Measurements from ENCODE around the gene TMEM11. TPM values are rescaled to one million over a fixed set of nuclear protein-coding genes. Genes with fewer than 3 reads are reported as not detected.
"Not testable (repeated sequence)": the region's sequence is repeated elsewhere in the genome, so short reads cannot be mapped to it uniquely, and the experiment has no call there.

TMEM11 gene
- total RNA-seq, 1 donor from 2014 or later: 21.6 TPM

DNA sequence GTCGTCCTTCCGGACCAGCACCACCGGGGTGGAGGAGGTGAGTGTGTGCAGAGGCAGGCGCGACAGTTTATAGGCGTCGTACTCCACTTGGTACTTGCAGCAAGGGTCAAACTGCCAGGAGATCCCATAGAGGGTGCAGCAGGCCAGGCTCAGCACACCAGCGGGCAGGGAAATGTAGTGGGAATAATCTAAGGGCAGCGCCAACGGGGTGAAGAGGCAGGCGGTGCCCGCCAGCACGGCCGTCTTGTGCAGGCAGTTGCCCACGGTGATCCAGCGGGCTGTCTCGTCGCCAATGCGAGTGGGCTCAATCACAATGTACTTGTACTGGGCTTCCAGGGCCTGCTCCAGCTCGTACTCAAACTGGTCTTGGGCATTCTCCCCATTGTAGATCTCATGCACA, 15.6 kb downstream of the TMEM11 start:
- no peaks in the 10 kb centered on the region for H3K27me3 ChIP-seq (ENCODE audit: control insufficient read depth, insufficient read depth, low read length)
- TF ChIP-seq, protein P1, sequence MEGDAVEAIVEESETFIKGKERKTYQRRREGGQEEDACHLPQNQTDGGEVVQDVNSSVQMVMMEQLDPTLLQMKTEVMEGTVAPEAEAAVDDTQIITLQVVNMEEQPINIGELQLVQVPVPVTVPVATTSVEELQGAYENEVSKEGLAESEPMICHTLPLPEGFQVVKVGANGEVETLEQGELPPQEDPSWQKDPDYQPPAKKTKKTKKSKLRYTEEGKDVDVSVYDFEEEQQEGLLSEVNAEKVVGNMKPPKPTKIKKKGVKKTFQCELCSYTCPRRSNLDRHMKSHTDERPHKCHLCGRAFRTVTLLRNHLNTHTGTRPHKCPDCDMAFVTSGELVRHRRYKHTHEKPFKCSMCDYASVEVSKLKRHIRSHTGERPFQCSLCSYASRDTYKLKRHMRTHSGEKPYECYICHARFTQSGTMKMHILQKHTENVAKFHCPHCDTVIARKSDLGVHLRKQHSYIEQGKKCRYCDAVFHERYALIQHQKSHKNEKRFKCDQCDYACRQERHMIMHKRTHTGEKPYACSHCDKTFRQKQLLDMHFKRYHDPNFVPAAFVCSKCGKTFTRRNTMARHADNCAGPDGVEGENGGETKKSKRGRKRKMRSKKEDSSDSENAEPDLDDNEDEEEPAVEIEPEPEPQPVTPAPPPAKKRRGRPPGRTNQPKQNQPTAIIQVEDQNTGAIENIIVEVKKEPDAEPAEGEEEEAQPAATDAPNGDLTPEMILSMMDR (IDR thresholded peaks at IDR 0.05; ENCODE audit: insufficient read depth, low read length, poor library complexity, severe bottlenecking): no peak
- no peak overlapping the region for H3K4me3 ChIP-seq (ENCODE audit: low read depth, low read length)
- DNase-seq (ENCODE audit: low read depth): no peak
- H3K36me3 ChIP-seq (ENCODE audit: control insufficient read depth, insufficient read depth, low read length): no peaks in the 10 kb centered on the region

GRCh38 chr17:21196126-21196525, 17.8 kb downstream of the TMEM11 start:
- H3K27me3 ChIP-seq (ENCODE audit: control insufficient read depth, insufficient read depth, low read length): no peaks in the 10 kb centered on the region
- H3K36me3 ChIP-seq (ENCODE audit: control insufficient read depth, insufficient read depth, low read length): no peaks in the 10 kb centered on the region
- no peak for DNase-seq (ENCODE audit: low read depth)
- H3K4me3 ChIP-seq (ENCODE audit: low read depth, low read length): no peak overlapping the region
- TF ChIP-seq, protein P1 (IDR thresholded peaks at IDR 0.05; ENCODE audit: insufficient read depth, low read length, poor library complexity, severe bottlenecking): no peak

GRCh38 chr17:21194703-21195102, 19.3 kb downstream of the TMEM11 start:
- no peaks in the 10 kb centered on the region for H3K36me3 ChIP-seq (ENCODE audit: control insufficient read depth, insufficient read depth, low read length)
- H3K4me3 ChIP-seq (ENCODE audit: low read depth, low read length): no peak overlapping the region
- no peak for DNase-seq (ENCODE audit: low read depth)
- no peaks in the 10 kb centered on the region for H3K27me3 ChIP-seq (ENCODE audit: control insufficient read depth, insufficient read depth, low read length)
- TF ChIP-seq, protein P1 (IDR thresholded peaks at IDR 0.05; ENCODE audit: insufficient read depth, low read length, poor library complexity, severe bottlenecking): no peak

- no peak for DNase-seq (ENCODE audit: low read depth)
- H3K4me3 ChIP-seq (ENCODE audit: low read depth, low read length): no peak overlapping the region
- TF ChIP-seq, protein P1 (IDR thresholded peaks at IDR 0.05; ENCODE audit: insufficient read depth, low read length, poor library complexity, severe bottlenecking): no peak
- peaks cover 1% of the 10 kb centered on the region for H3K36me3 ChIP-seq (ENCODE audit: control insufficient read depth, insufficient read depth, low read length)
- H3K27me3 ChIP-seq (ENCODE audit: control insufficient read depth, insufficient read depth, low read length): no peaks in the 10 kb centered on the region
Observed at GRCh38 chr17:21194226-21194625, 19.7 kb downstream of the TMEM11 start.

DNA sequence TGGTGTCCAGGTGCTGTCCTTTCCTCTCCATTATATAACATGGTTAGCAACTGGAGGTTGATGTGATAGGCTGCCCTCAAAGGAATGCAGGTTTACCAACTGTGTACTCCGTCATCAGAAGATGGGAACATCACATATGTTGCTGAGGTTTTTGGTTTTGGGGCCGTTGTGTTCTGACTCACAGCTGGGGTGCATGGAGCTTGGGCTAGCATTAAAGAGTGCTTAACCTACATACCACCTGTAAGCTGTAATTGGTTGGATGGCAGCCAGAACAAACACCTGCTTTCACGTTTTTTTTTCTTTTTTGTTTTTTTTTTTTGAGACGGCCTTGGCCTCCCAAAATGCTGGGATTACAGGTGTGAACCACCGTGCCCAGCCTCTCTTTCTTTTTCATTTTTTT, 20.9 kb downstream of the TMEM11 start:
- no peaks in the 10 kb centered on the region for H3K27me3 ChIP-seq (ENCODE audit: control insufficient read depth, insufficient read depth, low read length)
- TF ChIP-seq, protein P1 (IDR thresholded peaks at IDR 0.05; ENCODE audit: insufficient read depth, low read length, poor library complexity, severe bottlenecking): no peak
- H3K36me3 ChIP-seq (ENCODE audit: control insufficient read depth, insufficient read depth, low read length): peaks cover 2% of the 10 kb centered on the region
- no peak overlapping the region for H3K4me3 ChIP-seq (ENCODE audit: low read depth, low read length)
- DNase-seq (ENCODE audit: low read depth): no peak

DNA sequence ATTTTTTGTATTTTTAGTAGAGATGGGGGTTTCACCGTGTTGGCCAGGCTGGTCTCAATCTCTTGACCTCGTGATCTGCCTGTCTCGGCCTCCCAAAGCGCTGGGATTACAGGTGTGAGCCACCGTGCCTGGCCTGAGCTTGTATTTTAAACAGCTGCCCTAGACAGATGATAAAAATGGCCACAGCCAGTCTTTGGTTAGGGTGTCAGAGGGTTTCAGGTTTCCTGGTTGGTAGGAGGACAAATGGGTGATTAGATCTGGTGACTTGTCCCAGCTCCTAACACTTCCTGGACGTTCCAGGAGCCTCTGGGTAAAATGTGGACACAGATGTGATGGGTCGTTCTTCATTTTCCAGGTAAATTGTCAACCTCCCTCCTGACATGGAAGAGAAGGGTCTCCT, 21.5 kb downstream of the TMEM11 start:
- H3K36me3 ChIP-seq (ENCODE audit: control insufficient read depth, insufficient read depth, low read length); H3K4me3 ChIP-seq (ENCODE audit: low read depth, low read length); DNase-seq (ENCODE audit: low read depth); H3K27me3 ChIP-seq (ENCODE audit: control insufficient read depth, insufficient read depth, low read length): not testable (repeated sequence)

All from kidney epithelial cell (primary cell).